Measurements from ENCODE around the gene ATXN7. TPM values are rescaled to one million over a fixed set of nuclear protein-coding genes. Genes with fewer than 3 reads are reported as not detected.

The ATXN7 gene
- total and polyA plus RNA-seq, 10 of the 15 experiments (the other 5 are each of a cell fraction or from before 2014, with no cell fraction given), result 0.83 to 24.6 (median 8.5) TPM

Small RNAs within 50 kb of the gene (small RNA-seq; reads per million reads assigned to genes)
- not detected for gene SCAANT1

Other genes with a start within 250 kb of the ATXN7 start
- not detected in 2 replicates for gene SNTN, start 211.2 kb upstream of the ATXN7 start, total RNA-seq (2014; rRNA removed)
- not detected in 2 replicates for gene SNTN, start 211.2 kb upstream of the ATXN7 start, total RNA-seq (2014; rRNA removed; fragmentation: Illumina TruSeq; extraction: Trizol)
- gene SNTN, start 211.2 kb upstream of the ATXN7 start, total RNA-seq (2021), result not detected in 2 replicates
- not detected in 2 replicates for gene SNTN, start 211.2 kb upstream of the ATXN7 start, polyA plus RNA-seq (2011; rRNA removed)
- gene SNTN, start 211.2 kb upstream of the ATXN7 start, polyA plus RNA-seq (2014; fragmentation: Illumina TruSeq; extraction: Trizol), result not detected in 2 replicates
- not detected for gene SNTN, start 211.2 kb upstream of the ATXN7 start, polyA plus RNA-seq (2014; fragmentation: Nextera tagmentation; extraction: Ambion mirVana)
- gene SNTN, start 211.2 kb upstream of the ATXN7 start, polyA plus RNA-seq (2014; rRNA removed), result not detected in 2 replicates
- gene SNTN, start 211.2 kb upstream of the ATXN7 start, polyA plus RNA-seq (2016; fragmentation: Nextera tagmentation; extraction: Ambion mirVana), result not detected
- gene C3orf49, start 44.6 kb upstream of the ATXN7 start, total RNA-seq (2014; rRNA removed), result not detected in 2 replicates
- gene C3orf49, start 44.6 kb upstream of the ATXN7 start, total RNA-seq (2014; rRNA removed; fragmentation: Illumina TruSeq; extraction: Trizol), result not detected in 2 replicates
- not detected in 2 replicates for gene C3orf49, start 44.6 kb upstream of the ATXN7 start, total RNA-seq (2021)
- not detected in 2 replicates for gene C3orf49, start 44.6 kb upstream of the ATXN7 start, polyA plus RNA-seq (2011; rRNA removed)
- gene C3orf49, start 44.6 kb upstream of the ATXN7 start, polyA plus RNA-seq (2014; fragmentation: Illumina TruSeq; extraction: Trizol), result not detected in 2 replicates
- not detected for gene C3orf49, start 44.6 kb upstream of the ATXN7 start, polyA plus RNA-seq (2014; fragmentation: Nextera tagmentation; extraction: Ambion mirVana)
- not detected in 2 replicates for gene C3orf49, start 44.6 kb upstream of the ATXN7 start, polyA plus RNA-seq (2014; rRNA removed)
- gene C3orf49, start 44.6 kb upstream of the ATXN7 start, polyA plus RNA-seq (2016; fragmentation: Nextera tagmentation; extraction: Ambion mirVana), result under 1 TPM in 1 of 2 experiments, not detected in 1; 0.21 TPM
- gene THOC7, start 62 bp upstream of the ATXN7 start, total RNA-seq (2014; rRNA removed), result 61.7 and 73.8 TPM in 2 replicates
- gene THOC7, start 62 bp upstream of the ATXN7 start, total RNA-seq (2014; rRNA removed; fragmentation: Illumina TruSeq; extraction: Trizol), result 129 and 138 TPM in 2 replicates
- gene THOC7, start 62 bp upstream of the ATXN7 start, total RNA-seq (2021), result 100 and 101 TPM in 2 replicates
- gene THOC7, start 62 bp upstream of the ATXN7 start, polyA plus RNA-seq (2011; rRNA removed), result 81.0 and 147 TPM in 2 replicates
- 167 and 206 TPM in 2 replicates for gene THOC7, start 62 bp upstream of the ATXN7 start, polyA plus RNA-seq (2014; fragmentation: Illumina TruSeq; extraction: Trizol)
- gene THOC7, start 62 bp upstream of the ATXN7 start, polyA plus RNA-seq (2014; fragmentation: Nextera tagmentation; extraction: Ambion mirVana), result 100 to 1,000 TPM; 227 to 269 TPM
- gene THOC7, start 62 bp upstream of the ATXN7 start, polyA plus RNA-seq (2014; rRNA removed), result 97.9 and 108 TPM in 2 replicates
- 100 to 1,000 TPM; 146 to 157 TPM for gene THOC7, start 62 bp upstream of the ATXN7 start, polyA plus RNA-seq (2016; fragmentation: Nextera tagmentation; extraction: Ambion mirVana)
- 2.1 TPM in 1 of 2 replicates, not detected in the other for gene SCAANT1, start 48.5 kb downstream of the ATXN7 start, total RNA-seq (2014; rRNA removed)
- gene SCAANT1, start 48.5 kb downstream of the ATXN7 start, total RNA-seq (2014; rRNA removed; fragmentation: Illumina TruSeq; extraction: Trizol), result 2.4 TPM in 1 of 2 replicates, not detected in the other
- gene SCAANT1, start 48.5 kb downstream of the ATXN7 start, total RNA-seq (2021), result 1.5 and 1.7 TPM in 2 replicates
- gene SCAANT1, start 48.5 kb downstream of the ATXN7 start, polyA plus RNA-seq (2011; rRNA removed), result 1.7 TPM in 1 of 2 replicates, not detected in the other
- not detected in 2 replicates for gene SCAANT1, start 48.5 kb downstream of the ATXN7 start, polyA plus RNA-seq (2014; fragmentation: Illumina TruSeq; extraction: Trizol)
- gene SCAANT1, start 48.5 kb downstream of the ATXN7 start, polyA plus RNA-seq (2014; fragmentation: Nextera tagmentation; extraction: Ambion mirVana), result under 1 TPM in 1 of 2 experiments, not detected in 1; 0.60 TPM
- gene SCAANT1, start 48.5 kb downstream of the ATXN7 start, polyA plus RNA-seq (2014; rRNA removed), result not detected in 2 replicates
- under 1 TPM; 0.95 TPM for gene SCAANT1, start 48.5 kb downstream of the ATXN7 start, polyA plus RNA-seq (2016; fragmentation: Nextera tagmentation; extraction: Ambion mirVana)
- 107 and 108 TPM in 2 replicates for gene PSMD6, start 159.6 kb downstream of the ATXN7 start, total RNA-seq (2014; rRNA removed)
- 112 and 123 TPM in 2 replicates for gene PSMD6, start 159.6 kb downstream of the ATXN7 start, total RNA-seq (2014; rRNA removed; fragmentation: Illumina TruSeq; extraction: Trizol)
- gene PSMD6, start 159.6 kb downstream of the ATXN7 start, total RNA-seq (2021), result 89.4 and 91.5 TPM in 2 replicates
- gene PSMD6, start 159.6 kb downstream of the ATXN7 start, polyA plus RNA-seq (2011; rRNA removed), result 68.7 and 79.2 TPM in 2 replicates
- 106 and 119 TPM in 2 replicates for gene PSMD6, start 159.6 kb downstream of the ATXN7 start, polyA plus RNA-seq (2014; fragmentation: Illumina TruSeq; extraction: Trizol)
- 100 to 1,000 TPM in 1 of 2 experiments, 10 to 100 TPM in 1; 84.3 to 124 TPM for gene PSMD6, start 159.6 kb downstream of the ATXN7 start, polyA plus RNA-seq (2014; fragmentation: Nextera tagmentation; extraction: Ambion mirVana)
- 101 and 105 TPM in 2 replicates for gene PSMD6, start 159.6 kb downstream of the ATXN7 start, polyA plus RNA-seq (2014; rRNA removed)
- 100 to 1,000 TPM; 196 to 199 TPM for gene PSMD6, start 159.6 kb downstream of the ATXN7 start, polyA plus RNA-seq (2016; fragmentation: Nextera tagmentation; extraction: Ambion mirVana)

Data from GM12878 (cell line).